IPS-15b (cell line): ENCODE results near the gene NPS.

ENCODE experiments used
- H3K27me3 ChIP-seq: one replicate; pipeline ENCODE4 v1.6.1; 2013; ENCODE audit warnings: low read length; ENCODE audit not compliant: control insufficient read depth, insufficient read depth
- H3K36me3 ChIP-seq: one replicate; pipeline ENCODE4 v1.6.1; 2013; ENCODE audit warnings: low read length; ENCODE audit not compliant: control insufficient read depth, insufficient read depth
- H3K4me1 ChIP-seq: one replicate; pipeline ENCODE4 v1.6.1; 2013; ENCODE audit warnings: mild to moderate bottlenecking, low read length; ENCODE audit not compliant: control insufficient read depth, insufficient read depth
- H3K4me3 ChIP-seq: one replicate; pipeline ENCODE4 v1.5.1; 2013; ENCODE audit warnings: low read depth, low read length
- H3K9ac ChIP-seq: one replicate; pipeline ENCODE4 v1.6.1; 2013; ENCODE audit warnings: low read depth, mild to moderate bottlenecking, low read length
- H3K9me3 ChIP-seq: one replicate; pipeline ENCODE4 v1.6.1; 2013; ENCODE audit warnings: mild to moderate bottlenecking, low read length; ENCODE audit not compliant: control insufficient read depth, insufficient read depth

Gene NPS

GRCh38 chr10:127579640-127580039 is 30.5 kb downstream of the NPS start:
- Histone ChIP-seq H3K4me3 (no peak overlapping the region), H3K4me1 (no peaks in the 10 kb centered on the region), H3K27me3 (no peaks in the 10 kb centered on the region), H3K36me3 (no peaks in the 10 kb centered on the region), H3K9ac (no peak overlapping the region), H3K9me3 (no peaks in the 10 kb centered on the region)

DNA sequence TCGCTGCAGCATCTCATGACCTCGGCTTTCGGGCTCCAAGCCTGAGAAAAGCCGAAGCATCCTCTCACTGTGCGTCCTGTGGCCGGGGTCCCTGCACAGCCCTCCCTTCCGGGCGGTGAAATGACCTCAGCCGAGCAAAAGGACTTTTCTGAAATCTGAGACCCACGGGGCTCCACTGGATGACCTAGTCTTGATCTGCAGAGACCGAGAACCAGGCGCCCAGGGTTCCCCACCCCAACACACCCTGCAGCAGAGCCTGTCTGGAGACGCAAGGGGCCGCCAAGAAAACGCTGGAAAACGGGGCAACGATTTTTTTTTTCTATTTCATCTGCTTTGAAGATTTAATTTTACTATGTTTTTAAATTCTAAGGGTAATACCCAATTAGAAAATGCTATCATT is 31.7 kb downstream of the NPS start:
- H3K4me1 ChIP-seq, result no peaks in the 10 kb centered on the region
- H3K4me3 ChIP-seq, result no peak overlapping the region
- H3K27me3 ChIP-seq, result no peaks in the 10 kb centered on the region
- H3K9me3 ChIP-seq, result no peaks in the 10 kb centered on the region
- H3K9ac ChIP-seq, result no peak overlapping the region
- no peaks in the 10 kb centered on the region for H3K36me3 ChIP-seq

GRCh38 chr10:127585519-127586023 is 36.5 kb downstream of the NPS start:
- no peaks in the 10 kb centered on the region for H3K9me3 ChIP-seq
- no peaks in the 10 kb centered on the region for H3K27me3 ChIP-seq
- H3K9ac ChIP-seq, result no peak overlapping the region
- no peaks in the 10 kb centered on the region for H3K4me1 ChIP-seq
- no peaks in the 10 kb centered on the region for H3K36me3 ChIP-seq
- no peak overlapping the region for H3K4me3 ChIP-seq

- no peaks in the 10 kb centered on the region for H3K9me3 ChIP-seq
- no peak overlapping the region for H3K4me3 ChIP-seq
- H3K36me3 ChIP-seq, result no peaks in the 10 kb centered on the region
- no peaks in the 10 kb centered on the region for H3K4me1 ChIP-seq
- no peaks in the 10 kb centered on the region for H3K27me3 ChIP-seq
- no peak overlapping the region for H3K9ac ChIP-seq
Observed at GRCh38 chr10:127587668-127588365, 38.7 kb downstream of the NPS start.

DNA sequence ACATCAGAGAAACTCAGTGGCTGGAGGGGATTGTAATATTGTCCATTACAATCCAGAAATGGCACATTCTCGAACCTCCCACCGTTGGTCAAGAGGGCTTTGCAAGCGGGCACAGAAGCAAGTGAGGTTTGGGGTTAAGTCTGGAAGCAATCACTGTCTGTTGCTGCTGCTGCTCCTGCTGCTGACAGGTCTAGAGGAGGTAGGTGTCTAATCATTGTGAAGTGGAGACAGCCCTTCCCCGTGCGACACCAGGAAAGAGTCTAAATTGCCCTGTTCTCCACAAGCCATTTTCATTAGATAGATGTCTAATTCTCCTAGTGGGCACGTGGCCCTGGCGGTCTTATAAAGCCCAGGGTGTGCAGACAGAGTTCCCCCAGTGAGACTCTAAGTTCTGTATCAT is 43.5 kb downstream of the NPS start:
- H3K9me3 ChIP-seq, result no peaks in the 10 kb centered on the region

GRCh38 chr10:127600479-127600878 is 51.4 kb downstream of the NPS start:
- no peaks in the 10 kb centered on the region for H3K9me3 ChIP-seq
- no peak overlapping the region for H3K9ac ChIP-seq
- H3K4me1 ChIP-seq, result no peaks in the 10 kb centered on the region
- H3K4me3 ChIP-seq, result no peak overlapping the region
- no peaks in the 10 kb centered on the region for H3K36me3 ChIP-seq
- no peaks in the 10 kb centered on the region for H3K27me3 ChIP-seq

More for the DNA sequence above, 43.5 kb downstream of the NPS start:
- Histone ChIP-seq H3K4me1 (no peaks in the 10 kb centered on the region), H3K4me3 (no peak overlapping the region), H3K27me3 (no peaks in the 10 kb centered on the region), H3K9ac (no peak overlapping the region), H3K36me3 (no peaks in the 10 kb centered on the region)
